H9 (cell line): ENCODE measurements around the gene ZNF709. TPM values are rescaled to one million over a fixed set of nuclear protein-coding genes. Genes with fewer than 3 reads are reported as not detected.

ENCODE experiments used
- DNase-seq: peaks from one replicate; pipeline ENCODE4 v3.0.0-alpha.2; 2017
- H2AFZ ChIP-seq: one replicate; pipeline ENCODE4 v1.6.1; 2013; ENCODE audit warnings: mild to moderate bottlenecking, low read length, control low read depth, moderate library complexity
- H2AK5ac ChIP-seq: 2 replicates; pipeline ENCODE4 v1.6.1; 2013; ENCODE audit warnings: low read length, control low read depth, mixed read lengths; ENCODE audit not compliant: insufficient read length
- H2BK120ac ChIP-seq: one replicate; pipeline ENCODE4 v1.6.1; 2013; ENCODE audit warnings: low read depth, mild to moderate bottlenecking, low read length, control low read depth, inconsistent platforms; ENCODE audit not compliant: poor library complexity, severe bottlenecking
- H2BK12ac ChIP-seq: 2 replicates; pipeline ENCODE4 v1.6.1; 2013; ENCODE audit warnings: low read length, control low read depth, mixed read lengths, low read depth; ENCODE audit not compliant: insufficient read length
- H2BK15ac ChIP-seq: 2 replicates; pipeline ENCODE4 v1.6.1; 2013; ENCODE audit warnings: low read depth, low read length, control low read depth
- H2BK20ac ChIP-seq: one replicate; pipeline ENCODE4 v1.6.1; 2013; ENCODE audit warnings: low read depth, mild to moderate bottlenecking, low read length, control low read depth, inconsistent platforms; ENCODE audit not compliant: poor library complexity, severe bottlenecking
- H2BK5ac ChIP-seq: 2 replicates; pipeline ENCODE4 v1.6.1; 2013; ENCODE audit warnings: low read length, control low read depth, mixed read lengths; ENCODE audit not compliant: insufficient read length
- H3K14ac ChIP-seq: 2 replicates; pipeline ENCODE4 v1.6.1; 2013; ENCODE audit warnings: low read length, control low read depth; ENCODE audit not compliant: insufficient read depth
- H3K18ac ChIP-seq: 2 replicates; pipeline ENCODE4 v1.6.1; 2013; ENCODE audit warnings: low read depth, mild to moderate bottlenecking, mixed read lengths, low read length, control low read depth; ENCODE audit not compliant: insufficient read length
- H3K23ac ChIP-seq: 2 replicates; pipeline ENCODE4 v1.6.1; 2013; ENCODE audit warnings: low read length, control low read depth, mixed read lengths, low read depth; ENCODE audit not compliant: insufficient read length
- H3K23me2 ChIP-seq: 2 replicates; pipeline ENCODE4 v1.6.1; 2013; ENCODE audit warnings: low read depth, mild to moderate bottlenecking, mixed read lengths, low read length, control low read depth; ENCODE audit not compliant: insufficient read length, poor library complexity, severe bottlenecking
- H3K27ac ChIP-seq: 2 replicates; pipeline ENCODE4 v1.5.1; 2013; ENCODE audit warnings: low read length, control low read depth, mixed read lengths, low read depth; ENCODE audit not compliant: insufficient read length
- H3K27me3 ChIP-seq: 2 replicates; pipeline ENCODE4 v1.6.1; 2013; ENCODE audit warnings: low read length, control low read depth, inconsistent platforms; ENCODE audit not compliant: insufficient read depth
- H3K4ac ChIP-seq: 2 replicates; pipeline ENCODE4 v1.6.1; 2013; ENCODE audit warnings: low read depth, mild to moderate bottlenecking, control low read depth, inconsistent platforms, low read length, moderate library complexity
- H3K4me1 ChIP-seq: 2 replicates; pipeline ENCODE4 v1.6.1; 2013; ENCODE audit warnings: low read length, control low read depth, inconsistent platforms; ENCODE audit not compliant: insufficient read depth
- H3K4me2 ChIP-seq: 2 replicates; pipeline ENCODE4 v1.6.1; 2013; ENCODE audit warnings: low read length, control low read depth, mixed read lengths; ENCODE audit not compliant: insufficient read length, insufficient read depth
- H3K56ac ChIP-seq: 2 replicates; pipeline ENCODE4 v1.6.1; 2013; ENCODE audit warnings: low read depth, mild to moderate bottlenecking, mixed read lengths, low read length, control low read depth; ENCODE audit not compliant: insufficient read length
- H3K79me1 ChIP-seq: 2 replicates; pipeline ENCODE4 v1.6.1; 2013; ENCODE audit warnings: low read depth, mild to moderate bottlenecking, moderate library complexity, low read length, control low read depth, inconsistent platforms; ENCODE audit not compliant: insufficient read depth, poor library complexity, severe bottlenecking
- H3K79me2 ChIP-seq: 2 replicates; pipeline ENCODE4 v1.6.1; 2013; ENCODE audit warnings: low read length, control low read depth, inconsistent platforms; ENCODE audit not compliant: insufficient read depth
- H3K9ac ChIP-seq: 2 replicates; pipeline ENCODE4 v1.6.1; 2013; ENCODE audit warnings: low read length, control low read depth, mixed read lengths; ENCODE audit not compliant: insufficient read length; ENCODE audit errors: extremely low read depth
- H3K9me3 ChIP-seq: one replicate; pipeline ENCODE4 v1.6.1; 2013; ENCODE audit warnings: low read depth, low read length, inconsistent platforms; ENCODE audit not compliant: control insufficient read depth
- H3T11ph ChIP-seq: one replicate; pipeline ENCODE4 v1.6.1; 2013; ENCODE audit warnings: mild to moderate bottlenecking, low read length, control low read depth, inconsistent platforms
- H4K20me1 ChIP-seq: one replicate; pipeline ENCODE4 v1.6.1; 2013; ENCODE audit not compliant: control insufficient read depth, insufficient read length, insufficient read depth
- H4K5ac ChIP-seq: 2 replicates; pipeline ENCODE4 v1.6.1; 2013; ENCODE audit warnings: low read depth, mild to moderate bottlenecking, mixed read lengths, low read length, control low read depth; ENCODE audit not compliant: insufficient read length
- H4K8ac ChIP-seq: replicated peaks from 2 replicates; pipeline ENCODE4 v1.6.1; 2013; ENCODE audit warnings: low read length, control low read depth, mixed read lengths, low read depth; ENCODE audit not compliant: insufficient read length
- H4K91ac ChIP-seq: 2 replicates; pipeline ENCODE4 v1.6.1; 2013; ENCODE audit warnings: low read depth, mild to moderate bottlenecking, moderate library complexity, mixed read lengths, low read length, control low read depth; ENCODE audit not compliant: insufficient read length
- H3K27ac Mint-ChIP-seq, 3 experiments: 2 replicates in 2 of 3; 3 replicates in 1 of 3; pipeline ENCODE4 v1.8.0; 2020 to 2021; ENCODE audit warnings: mixed read lengths in 3 of 3, mild to moderate bottlenecking in 1 of 3, moderate library complexity in 1 of 3
- H3K27me3 Mint-ChIP-seq: 2 replicates; pipeline ENCODE4 v1.8.0; 2021; ENCODE audit warnings: low read depth, mild to moderate bottlenecking, moderate library complexity, mixed read lengths
- H3K36me3 Mint-ChIP-seq, 3 experiments: 2 replicates in 2 of 3; 3 replicates in 1 of 3; pipeline ENCODE4 v1.8.0; 2020 to 2021; ENCODE audit warnings: low read depth in 3 of 3, mixed read lengths in 3 of 3; ENCODE audit not compliant: insufficient read depth in 1 of 3
- H3K4me1 Mint-ChIP-seq, 2 experiments: 2 replicates each; pipeline ENCODE4 v1.8.0; 2020; ENCODE audit warnings: mixed read lengths in 2 of 2
- H3K4me3 Mint-ChIP-seq, 2 experiments: 2 replicates in 1 of 2; 3 replicates in 1 of 2; pipeline ENCODE4 v1.8.0; 2020 to 2021; ENCODE audit warnings: mild to moderate bottlenecking in 2 of 2, mixed read lengths in 2 of 2, moderate library complexity in 1 of 2
- H3K9me3 Mint-ChIP-seq, 2 experiments: 2 replicates in 1 of 2; 3 replicates in 1 of 2; pipeline ENCODE4 v1.8.0; 2020; ENCODE audit warnings: mild to moderate bottlenecking in 2 of 2, mixed read lengths in 2 of 2, moderate library complexity in 1 of 2
- WGBS: extraction: QIAGEN DNeasy Blood & Tissue Kit; methylation state at CpG from one replicate; pipeline ENCODE4 v1.1.7; 2013; ENCODE audit warnings: missing lambda C conversion rate, low lambda C conversion rate, mixed read lengths; ENCODE audit not compliant: insufficient read length; ENCODE audit errors: extremely low coverage; 5-methylcytosine and 5-hydroxymethylcytosine counted together
- total RNA-seq: library from RNA; stranded (reverse); gene quantifications from 2 replicates; pipeline ENCODE4 v1.2.1, GENCODE V29; 2021
- TF ChIP-seq, protein P1 (sequence below): fragments of 200-600 bp; sonication (generic); conservative IDR thresholded peaks from 3 replicates; pipeline ENCODE4 v1.8.0; 2021; ENCODE audit warnings: antibody characterized with exemption, mild to moderate bottlenecking

ZNF709 gene
- total RNA-seq, 1 experiment from 2014 or later: 2.1 TPM

DNA sequence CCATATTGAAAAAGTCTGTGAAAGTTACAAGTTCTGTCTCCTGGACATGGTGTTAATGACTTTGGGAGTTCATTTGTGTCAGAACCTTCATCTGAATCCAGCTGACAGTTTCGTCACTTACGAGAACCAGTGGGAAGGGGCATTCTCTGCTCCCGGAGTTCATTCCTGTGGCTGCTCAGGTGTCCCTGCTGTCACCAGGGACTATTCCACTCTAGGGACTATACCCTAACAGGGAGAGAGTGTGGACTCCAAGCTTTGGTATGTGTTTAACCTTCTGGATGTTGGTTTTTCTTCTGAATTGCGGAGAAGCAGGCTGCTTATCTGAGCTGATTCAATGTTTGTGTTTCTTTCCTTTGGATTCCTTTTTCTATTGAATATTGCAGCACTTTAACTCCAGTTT, 12.4 kb upstream of the ZNF709 start:
- no peak overlapping the region for H3K27ac ChIP-seq
- H3K4me3 Mint-ChIP-seq: 0 out of 5 replicates have a peak overlapping the region, but pooled peaks of 1 of the 2 experiments have one; percentile 25
- no peak overlapping the region for H2BK20ac ChIP-seq
- H3K27ac Mint-ChIP-seq: peak overlapping the region in 1 of 3 experiments; percentile 67; a peak in 1 of 7 replicates
- H3K9me3 Mint-ChIP-seq: peaks cover 2 to 5% of the 10 kb centered on the region in 2 experiments; a peak in 3 of 5 replicates
- no peak overlapping the region for H2BK12ac ChIP-seq
- H3K18ac ChIP-seq: no peak overlapping the region
- no peak overlapping the region for H2BK5ac ChIP-seq
- no peak overlapping the region for H4K91ac ChIP-seq
- peaks cover 9% of the 10 kb centered on the region for H3K27me3 Mint-ChIP-seq
- H2BK120ac ChIP-seq: no peak overlapping the region
- no peaks in the 10 kb centered on the region for H3K36me3 Mint-ChIP-seq
- H3K27me3 ChIP-seq: no peaks in the 10 kb centered on the region
- H3K9ac ChIP-seq: no peak overlapping the region
- WGBS: no CpG with 5 or more reads among the region's 4 CpGs
- peaks cover 8% of the 10 kb centered on the region in 2 experiments for H3K4me1 Mint-ChIP-seq
- no peak overlapping the region for H2BK15ac ChIP-seq
- H3K4me1 ChIP-seq: no peaks in the 10 kb centered on the region
- H2AK5ac ChIP-seq: no peak overlapping the region
- H3K4ac ChIP-seq: no peak overlapping the region
- H3K9me3 ChIP-seq: no peaks in the 10 kb centered on the region
- no peaks in the 10 kb centered on the region for H3K79me2 ChIP-seq
- peaks cover 3% of the 10 kb centered on the region for H3K23me2 ChIP-seq
- H2AFZ ChIP-seq: no peak overlapping the region
- no peak overlapping the region for H3K4me2 ChIP-seq
- DNase-seq: no peak
- no peak overlapping the region for H3T11ph ChIP-seq
- no peak overlapping the region for H3K14ac ChIP-seq
- H3K56ac ChIP-seq: no peak overlapping the region
- no peaks in the 10 kb centered on the region for H3K79me1 ChIP-seq
- H4K8ac ChIP-seq: no peak overlapping the region
- no peak overlapping the region for H4K5ac ChIP-seq
- TF ChIP-seq, protein P1, sequence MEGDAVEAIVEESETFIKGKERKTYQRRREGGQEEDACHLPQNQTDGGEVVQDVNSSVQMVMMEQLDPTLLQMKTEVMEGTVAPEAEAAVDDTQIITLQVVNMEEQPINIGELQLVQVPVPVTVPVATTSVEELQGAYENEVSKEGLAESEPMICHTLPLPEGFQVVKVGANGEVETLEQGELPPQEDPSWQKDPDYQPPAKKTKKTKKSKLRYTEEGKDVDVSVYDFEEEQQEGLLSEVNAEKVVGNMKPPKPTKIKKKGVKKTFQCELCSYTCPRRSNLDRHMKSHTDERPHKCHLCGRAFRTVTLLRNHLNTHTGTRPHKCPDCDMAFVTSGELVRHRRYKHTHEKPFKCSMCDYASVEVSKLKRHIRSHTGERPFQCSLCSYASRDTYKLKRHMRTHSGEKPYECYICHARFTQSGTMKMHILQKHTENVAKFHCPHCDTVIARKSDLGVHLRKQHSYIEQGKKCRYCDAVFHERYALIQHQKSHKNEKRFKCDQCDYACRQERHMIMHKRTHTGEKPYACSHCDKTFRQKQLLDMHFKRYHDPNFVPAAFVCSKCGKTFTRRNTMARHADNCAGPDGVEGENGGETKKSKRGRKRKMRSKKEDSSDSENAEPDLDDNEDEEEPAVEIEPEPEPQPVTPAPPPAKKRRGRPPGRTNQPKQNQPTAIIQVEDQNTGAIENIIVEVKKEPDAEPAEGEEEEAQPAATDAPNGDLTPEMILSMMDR: no peak
- H4K20me1 ChIP-seq: no peaks in the 10 kb centered on the region
- no peak overlapping the region for H3K23ac ChIP-seq
